ENCODE results near the gene MTCL1.

MTCL1 gene

GRCh38 chr18:8717011-8717770 is 11.8 kb downstream of the MTCL1 start:
- DNase-seq: no peak

GRCh38 chr18:8718401-8718913 is 13.1 kb downstream of the MTCL1 start:
- no peak for DNase-seq

GRCh38 chr18:8719192-8719591 is 13.8 kb downstream of the MTCL1 start:
- DNase-seq: no peak

GRCh38 chr18:8720141-8720540 is 14.8 kb downstream of the MTCL1 start:
- DNase-seq: no peak

GRCh38 chr18:8721094-8721669 is 15.8 kb downstream of the MTCL1 start:
- DNase-seq: no peak

- no peak for DNase-seq
Measured at GRCh38 chr18:8721716-8722115, 16.4 kb downstream of the MTCL1 start.

GRCh38 chr18:8722946-8723820 is 17.8 kb downstream of the MTCL1 start:
- DNase-seq: no peak

- no peak for DNase-seq
Measured at GRCh38 chr18:8724452-8724851, 19.1 kb downstream of the MTCL1 start.

- DNase-seq: no peak
Measured at GRCh38 chr18:8726281-8726680, 20.9 kb downstream of the MTCL1 start.

- no peak for DNase-seq
Measured at GRCh38 chr18:8726963-8727705, 21.8 kb downstream of the MTCL1 start.

- DNase-seq: no peak
Measured at GRCh38 chr18:8730080-8730827, 24.9 kb downstream of the MTCL1 start.

- DNase-seq: no peak
Measured at GRCh38 chr18:8732442-8733360, 27.3 kb downstream of the MTCL1 start.

- no peak for DNase-seq
Measured at GRCh38 chr18:8734496-8734895, 29.1 kb downstream of the MTCL1 start.

- DNase-seq: no peak
Measured at GRCh38 chr18:8735274-8735673, 29.9 kb downstream of the MTCL1 start.

GRCh38 chr18:8741117-8741516 is 35.8 kb downstream of the MTCL1 start:
- no peak for DNase-seq

GRCh38 chr18:8741532-8741931 is 36.2 kb downstream of the MTCL1 start:
- DNase-seq: no peak

GRCh38 chr18:8742387-8743361 is 37.3 kb downstream of the MTCL1 start:
- no peak for DNase-seq

GRCh38 chr18:8744038-8744437 is 38.7 kb downstream of the MTCL1 start:
- DNase-seq: no peak

GRCh38 chr18:8744656-8745055 is 39.3 kb downstream of the MTCL1 start:
- DNase-seq: peak; percentile 13
